H9 (cell line): Measurements from ENCODE around the gene KIT. TPM values are rescaled to one million over a fixed set of nuclear protein-coding genes. Genes with fewer than 3 reads are reported as not detected.

ENCODE experiments used
- DNase-seq: peaks from one replicate; pipeline ENCODE4 v3.0.0-alpha.2; 2017
- H2AFZ ChIP-seq: one replicate; pipeline ENCODE4 v1.6.1; 2013; ENCODE audit warnings: mild to moderate bottlenecking, low read length, control low read depth, moderate library complexity
- H2AK5ac ChIP-seq: 2 replicates; pipeline ENCODE4 v1.6.1; 2013; ENCODE audit warnings: low read length, control low read depth, mixed read lengths; ENCODE audit not compliant: insufficient read length
- H2BK120ac ChIP-seq: one replicate; pipeline ENCODE4 v1.6.1; 2013; ENCODE audit warnings: low read depth, mild to moderate bottlenecking, low read length, control low read depth, inconsistent platforms; ENCODE audit not compliant: poor library complexity, severe bottlenecking
- H2BK12ac ChIP-seq: 2 replicates; pipeline ENCODE4 v1.6.1; 2013; ENCODE audit warnings: low read length, control low read depth, mixed read lengths, low read depth; ENCODE audit not compliant: insufficient read length
- H2BK15ac ChIP-seq: 2 replicates; pipeline ENCODE4 v1.6.1; 2013; ENCODE audit warnings: low read depth, low read length, control low read depth
- H2BK20ac ChIP-seq: one replicate; pipeline ENCODE4 v1.6.1; 2013; ENCODE audit warnings: low read depth, mild to moderate bottlenecking, low read length, control low read depth, inconsistent platforms; ENCODE audit not compliant: poor library complexity, severe bottlenecking
- H2BK5ac ChIP-seq: 2 replicates; pipeline ENCODE4 v1.6.1; 2013; ENCODE audit warnings: low read length, control low read depth, mixed read lengths; ENCODE audit not compliant: insufficient read length
- H3K14ac ChIP-seq: 2 replicates; pipeline ENCODE4 v1.6.1; 2013; ENCODE audit warnings: low read length, control low read depth; ENCODE audit not compliant: insufficient read depth
- H3K18ac ChIP-seq: 2 replicates; pipeline ENCODE4 v1.6.1; 2013; ENCODE audit warnings: low read depth, mild to moderate bottlenecking, mixed read lengths, low read length, control low read depth; ENCODE audit not compliant: insufficient read length
- H3K23ac ChIP-seq: 2 replicates; pipeline ENCODE4 v1.6.1; 2013; ENCODE audit warnings: low read length, control low read depth, mixed read lengths, low read depth; ENCODE audit not compliant: insufficient read length
- H3K23me2 ChIP-seq: 2 replicates; pipeline ENCODE4 v1.6.1; 2013; ENCODE audit warnings: low read depth, mild to moderate bottlenecking, mixed read lengths, low read length, control low read depth; ENCODE audit not compliant: insufficient read length, poor library complexity, severe bottlenecking
- H3K27ac ChIP-seq: 2 replicates; pipeline ENCODE4 v1.5.1; 2013; ENCODE audit warnings: low read length, control low read depth, mixed read lengths, low read depth; ENCODE audit not compliant: insufficient read length
- H3K27me3 ChIP-seq: 2 replicates; pipeline ENCODE4 v1.6.1; 2013; ENCODE audit warnings: low read length, control low read depth, inconsistent platforms; ENCODE audit not compliant: insufficient read depth
- H3K4ac ChIP-seq: 2 replicates; pipeline ENCODE4 v1.6.1; 2013; ENCODE audit warnings: low read depth, mild to moderate bottlenecking, control low read depth, inconsistent platforms, low read length, moderate library complexity
- H3K4me1 ChIP-seq: 2 replicates; pipeline ENCODE4 v1.6.1; 2013; ENCODE audit warnings: low read length, control low read depth, inconsistent platforms; ENCODE audit not compliant: insufficient read depth
- H3K4me2 ChIP-seq: 2 replicates; pipeline ENCODE4 v1.6.1; 2013; ENCODE audit warnings: low read length, control low read depth, mixed read lengths; ENCODE audit not compliant: insufficient read length, insufficient read depth
- H3K56ac ChIP-seq: 2 replicates; pipeline ENCODE4 v1.6.1; 2013; ENCODE audit warnings: low read depth, mild to moderate bottlenecking, mixed read lengths, low read length, control low read depth; ENCODE audit not compliant: insufficient read length
- H3K79me1 ChIP-seq: 2 replicates; pipeline ENCODE4 v1.6.1; 2013; ENCODE audit warnings: low read depth, mild to moderate bottlenecking, moderate library complexity, low read length, control low read depth, inconsistent platforms; ENCODE audit not compliant: insufficient read depth, poor library complexity, severe bottlenecking
- H3K79me2 ChIP-seq: 2 replicates; pipeline ENCODE4 v1.6.1; 2013; ENCODE audit warnings: low read length, control low read depth, inconsistent platforms; ENCODE audit not compliant: insufficient read depth
- H3K9ac ChIP-seq: 2 replicates; pipeline ENCODE4 v1.6.1; 2013; ENCODE audit warnings: low read length, control low read depth, mixed read lengths; ENCODE audit not compliant: insufficient read length; ENCODE audit errors: extremely low read depth
- H3K9me3 ChIP-seq: one replicate; pipeline ENCODE4 v1.6.1; 2013; ENCODE audit warnings: low read depth, low read length, inconsistent platforms; ENCODE audit not compliant: control insufficient read depth
- H3T11ph ChIP-seq: one replicate; pipeline ENCODE4 v1.6.1; 2013; ENCODE audit warnings: mild to moderate bottlenecking, low read length, control low read depth, inconsistent platforms
- H4K20me1 ChIP-seq: one replicate; pipeline ENCODE4 v1.6.1; 2013; ENCODE audit not compliant: control insufficient read depth, insufficient read length, insufficient read depth
- H4K5ac ChIP-seq: 2 replicates; pipeline ENCODE4 v1.6.1; 2013; ENCODE audit warnings: low read depth, mild to moderate bottlenecking, mixed read lengths, low read length, control low read depth; ENCODE audit not compliant: insufficient read length
- H4K8ac ChIP-seq: replicated peaks from 2 replicates; pipeline ENCODE4 v1.6.1; 2013; ENCODE audit warnings: low read length, control low read depth, mixed read lengths, low read depth; ENCODE audit not compliant: insufficient read length
- H4K91ac ChIP-seq: 2 replicates; pipeline ENCODE4 v1.6.1; 2013; ENCODE audit warnings: low read depth, mild to moderate bottlenecking, moderate library complexity, mixed read lengths, low read length, control low read depth; ENCODE audit not compliant: insufficient read length
- H3K27ac Mint-ChIP-seq, 3 experiments: 2 replicates in 2 of 3; 3 replicates in 1 of 3; pipeline ENCODE4 v1.8.0; 2020 to 2021; ENCODE audit warnings: mixed read lengths in 3 of 3, mild to moderate bottlenecking in 1 of 3, moderate library complexity in 1 of 3
- H3K27me3 Mint-ChIP-seq: 2 replicates; pipeline ENCODE4 v1.8.0; 2021; ENCODE audit warnings: low read depth, mild to moderate bottlenecking, moderate library complexity, mixed read lengths
- H3K36me3 Mint-ChIP-seq, 3 experiments: 2 replicates in 2 of 3; 3 replicates in 1 of 3; pipeline ENCODE4 v1.8.0; 2020 to 2021; ENCODE audit warnings: low read depth in 3 of 3, mixed read lengths in 3 of 3; ENCODE audit not compliant: insufficient read depth in 1 of 3
- H3K4me1 Mint-ChIP-seq, 2 experiments: 2 replicates each; pipeline ENCODE4 v1.8.0; 2020; ENCODE audit warnings: mixed read lengths in 2 of 2
- H3K4me3 Mint-ChIP-seq, 2 experiments: 2 replicates in 1 of 2; 3 replicates in 1 of 2; pipeline ENCODE4 v1.8.0; 2020 to 2021; ENCODE audit warnings: mild to moderate bottlenecking in 2 of 2, mixed read lengths in 2 of 2, moderate library complexity in 1 of 2
- H3K9me3 Mint-ChIP-seq, 2 experiments: 2 replicates in 1 of 2; 3 replicates in 1 of 2; pipeline ENCODE4 v1.8.0; 2020; ENCODE audit warnings: mild to moderate bottlenecking in 2 of 2, mixed read lengths in 2 of 2, moderate library complexity in 1 of 2
- CTCF ChIP-seq: fragments of 200-600 bp; sonication (generic); conservative IDR thresholded peaks from 3 replicates; pipeline ENCODE4 v1.8.0; 2021; ENCODE audit warnings: antibody characterized with exemption, mild to moderate bottlenecking
- WGBS: extraction: QIAGEN DNeasy Blood & Tissue Kit; methylation state at CpG from one replicate; pipeline ENCODE4 v1.1.7; 2013; ENCODE audit warnings: missing lambda C conversion rate, low lambda C conversion rate, mixed read lengths; ENCODE audit not compliant: insufficient read length; ENCODE audit errors: extremely low coverage; 5-methylcytosine and 5-hydroxymethylcytosine counted together
- total RNA-seq: library from RNA; stranded (reverse); gene quantifications from 2 replicates; pipeline ENCODE4 v1.2.1, GENCODE V29; 2021

The KIT gene
- total RNA-seq, 1 experiment from 2014 or later: 6.7 TPM

- Histone ChIP-seq H2BK20ac (no peak overlapping the region), H4K5ac (no peak overlapping the region), H2AFZ (no peak overlapping the region), H4K20me1 (no peaks in the 10 kb centered on the region), H3K14ac (no peak overlapping the region), H3K9me3 (no peaks in the 10 kb centered on the region), H4K91ac (no peak overlapping the region), H2BK120ac (no peak overlapping the region), H2BK12ac (no peak overlapping the region), H3K18ac (no peak overlapping the region), H3K4me2 (no peak overlapping the region), H3K4me1 (no peaks in the 10 kb centered on the region; the same call in 1 of the 2 replicates), H3K23ac (no peak overlapping the region), H4K8ac (no peak overlapping the region), H3K79me1 (no peaks in the 10 kb centered on the region), H3K79me2 (no peaks in the 10 kb centered on the region), H2BK5ac (no peak overlapping the region), H3K27ac (no peak overlapping the region), H3K23me2 (no peaks in the 10 kb centered on the region), H2AK5ac (no peak overlapping the region), H2BK15ac (no peak overlapping the region), H3K56ac (no peak overlapping the region), H3K9ac (no peak overlapping the region), H3K27me3 (no peaks in the 10 kb centered on the region), H3T11ph (no peak overlapping the region), H3K4ac (no peak overlapping the region)
- no peak overlapping the region for H3K27ac Mint-ChIP-seq
- no CpG with 5 or more reads among the region's 5 CpGs for WGBS
- H3K4me3 Mint-ChIP-seq: no peak overlapping the region
- TF ChIP-seq CTCF: no peak
- H3K4me1 Mint-ChIP-seq: peaks cover 9 to 10% of the 10 kb centered on the region in 2 experiments
- no peak for DNase-seq
- no peaks in the 10 kb centered on the region for H3K27me3 Mint-ChIP-seq
- no peaks in the 10 kb centered on the region for H3K36me3 Mint-ChIP-seq
- no peaks in the 10 kb centered on the region; a peak in 1 of 5 replicates for H3K9me3 Mint-ChIP-seq
These were observed 14.6 kb upstream of the KIT start for GRCh38 chr4:54643172-54643571.
